ENCODE results near the gene TRIP4.
"Not testable (repeated sequence)": the region's sequence is repeated elsewhere in the genome, so short reads cannot be mapped to it uniquely, and the experiment has no call there.

The TRIP4 gene

DNA sequence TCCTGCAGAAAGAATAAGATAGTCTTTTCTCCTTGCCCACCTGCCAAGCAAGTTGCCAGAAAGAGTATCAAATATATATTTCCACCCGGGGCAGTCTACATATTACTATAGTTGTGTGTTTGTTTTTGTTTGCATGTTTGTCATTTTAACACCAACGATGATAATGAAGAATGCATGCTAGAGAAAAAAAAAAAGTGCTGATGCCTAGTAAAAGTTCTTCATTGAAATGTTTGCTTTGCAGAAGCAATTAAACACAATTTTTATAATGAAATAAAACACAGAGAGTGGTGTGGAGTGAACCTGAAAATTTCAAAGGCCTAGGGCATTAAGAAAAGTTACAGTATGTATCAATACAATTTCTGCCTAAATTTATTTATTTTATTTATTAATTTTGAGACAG is 3.9 kb upstream of the TRIP4 start:
- DNase-seq: no peak

DNA sequence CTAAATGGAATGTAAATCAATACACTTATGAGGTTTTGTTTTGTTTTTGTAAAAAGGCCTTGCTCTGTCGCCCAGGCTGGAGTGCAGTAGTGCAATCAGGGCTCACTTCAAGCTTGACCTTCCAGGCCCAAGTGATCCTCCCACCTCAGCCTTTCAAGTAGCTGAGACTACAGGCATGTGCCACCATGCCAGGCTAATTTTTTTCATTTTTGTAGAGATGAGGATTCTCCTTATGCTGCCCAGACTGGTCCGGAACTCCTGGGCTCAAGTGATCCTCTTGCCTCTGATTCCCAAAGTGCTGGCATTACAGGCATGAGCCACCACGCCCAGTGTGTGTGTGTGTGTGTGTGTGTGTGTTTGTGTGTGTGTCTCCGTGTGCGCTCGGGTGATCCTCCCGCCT is 1.3 kb upstream of the TRIP4 start:
- no peak for DNase-seq

- no peak for DNase-seq
These were observed 1.4 kb downstream of the TRIP4 start for GRCh38 chr15:64389036-64389435.

GRCh38 chr15:64392471-64392870 is 4.8 kb downstream of the TRIP4 start:
- not testable (repeated sequence) for DNase-seq

DNA sequence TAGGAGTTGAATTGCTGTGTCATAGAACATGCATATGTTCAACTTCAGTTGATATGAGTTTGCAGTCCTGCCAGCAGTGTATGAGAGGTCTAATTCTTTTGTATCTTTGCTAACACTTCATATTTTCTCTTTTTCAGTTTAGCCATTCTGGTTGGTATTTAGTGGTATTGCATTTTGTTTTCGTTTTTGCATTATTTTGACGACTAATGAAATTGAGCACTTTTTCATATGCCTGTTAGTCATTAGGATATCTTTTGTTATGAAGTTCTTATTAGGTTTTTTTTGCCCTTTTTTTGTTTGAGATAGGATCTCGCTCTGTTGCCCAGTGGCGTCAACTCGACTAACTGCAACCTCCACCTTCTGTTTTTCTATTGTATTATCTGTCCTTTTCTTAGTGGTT is 9.2 kb downstream of the TRIP4 start:
- no peak for DNase-seq

DNA sequence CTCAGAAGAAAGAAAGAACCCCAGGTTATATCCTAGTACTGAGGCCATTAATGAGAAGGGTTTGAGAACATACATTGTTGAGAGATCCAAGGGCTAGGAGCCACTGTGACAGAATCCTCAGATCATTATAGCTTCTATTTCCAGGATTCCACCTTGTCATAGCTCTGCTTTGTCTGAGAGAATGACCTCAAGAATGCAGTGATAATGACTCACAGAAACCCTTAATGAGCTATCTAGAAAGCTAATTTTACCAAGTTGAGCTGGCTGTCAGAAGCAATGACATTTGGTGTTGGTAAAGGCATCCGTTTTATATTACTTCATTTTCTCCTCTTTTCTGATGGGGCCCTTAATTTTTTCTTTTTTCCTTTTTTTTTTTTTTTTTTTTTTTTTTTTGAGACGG is 10.9 kb downstream of the TRIP4 start:
- DNase-seq: no peak

DNA sequence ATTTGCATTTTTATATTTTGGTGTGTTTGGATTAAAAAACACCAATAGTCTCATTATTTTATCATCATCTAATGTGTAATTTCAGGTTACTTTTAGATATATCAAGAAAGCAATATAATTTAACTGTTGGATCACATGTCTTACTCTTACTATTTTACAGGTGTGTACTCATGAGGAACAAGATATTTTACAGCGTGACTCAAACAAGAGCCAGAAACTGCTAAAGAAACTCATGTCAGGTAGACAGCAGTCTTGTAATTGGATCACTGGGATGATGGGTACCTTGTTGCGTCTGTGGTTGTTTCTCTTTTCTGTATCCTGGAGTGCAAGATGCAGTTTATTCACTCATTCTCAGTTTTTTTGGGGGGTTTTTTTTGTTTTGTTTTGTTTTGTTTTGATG is 12.9 kb downstream of the TRIP4 start:
- no peak for DNase-seq

DNA sequence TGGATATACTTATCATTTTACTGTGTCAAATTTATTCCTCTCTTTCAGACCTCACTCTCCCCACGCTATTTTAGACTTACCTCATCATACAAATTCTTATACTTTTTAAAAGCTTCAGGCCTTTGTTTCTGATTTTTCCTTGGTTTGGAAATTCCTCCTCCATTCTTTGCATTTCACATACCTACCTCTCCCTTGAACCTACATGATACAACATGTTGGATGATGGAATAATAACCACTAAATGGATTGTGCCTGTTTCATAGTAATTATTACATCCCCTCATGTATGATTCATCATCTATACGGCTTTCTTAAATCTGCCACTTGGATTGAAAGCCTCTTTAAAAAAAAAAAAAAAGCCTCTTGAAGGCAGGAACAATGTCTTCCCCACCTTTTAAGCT is 24.6 kb downstream of the TRIP4 start:
- no peak for DNase-seq

DNA sequence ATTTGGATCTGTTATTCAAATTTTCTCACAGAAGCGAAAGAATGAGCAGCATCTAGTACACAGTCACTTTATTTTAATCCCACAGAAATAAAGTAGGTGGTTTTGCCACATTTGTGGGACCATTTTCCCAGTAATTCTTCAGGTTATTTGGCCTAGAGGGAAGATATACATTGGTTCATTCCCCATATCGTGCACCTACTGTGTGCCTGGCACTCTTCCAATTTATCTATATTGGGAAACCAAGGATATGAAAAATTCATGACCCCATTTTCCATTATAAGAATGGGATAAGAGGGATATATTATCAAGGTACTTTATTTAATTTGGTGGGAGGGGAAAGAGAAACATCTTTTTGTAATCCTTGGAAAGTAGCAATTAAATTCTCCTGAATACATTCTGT is 35.1 kb downstream of the TRIP4 start:
- no peak for DNase-seq

DNA sequence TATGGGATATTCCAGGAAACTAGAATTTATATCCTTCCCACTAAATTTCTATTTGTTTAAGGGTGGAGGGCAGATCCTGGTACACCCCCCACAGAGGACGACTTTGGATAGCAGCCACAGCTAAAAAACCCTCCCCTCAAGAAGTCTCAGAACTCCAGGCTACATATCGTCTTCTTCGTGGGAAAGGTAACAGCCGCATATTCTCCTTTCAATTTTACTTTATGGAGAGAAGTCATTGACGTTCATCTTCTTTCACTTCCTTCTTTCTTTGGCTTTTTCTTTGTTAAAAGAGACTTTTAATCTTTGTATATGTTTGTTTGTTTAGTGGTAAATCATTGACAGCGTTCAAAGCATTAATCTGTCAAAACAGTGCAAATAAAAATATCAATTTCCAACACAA is 36.3 kb downstream of the TRIP4 start:
- DNase-seq: no peak

DNA sequence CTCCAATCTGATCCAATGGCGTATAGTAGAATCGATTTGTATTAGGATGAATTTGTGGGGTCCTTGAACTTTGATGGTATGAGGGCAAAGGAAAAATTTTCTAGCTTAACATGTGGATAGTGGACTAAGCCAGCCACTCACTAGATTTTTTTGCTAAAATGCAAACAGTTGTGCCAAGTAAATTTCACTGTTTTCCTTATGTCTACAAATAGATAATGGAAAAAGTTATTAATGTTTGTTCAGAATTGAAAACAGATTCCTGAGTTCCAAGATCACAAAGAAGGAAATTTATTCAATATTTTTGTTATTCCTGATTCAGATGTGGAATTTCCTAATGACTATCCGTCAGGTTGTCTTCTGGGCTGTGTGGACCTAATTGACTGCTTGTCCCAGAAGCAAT is 37.6 kb downstream of the TRIP4 start:
- no peak for DNase-seq

- DNase-seq: peak in 1 of 2 donors; percentile 34
These were observed 39.3 kb downstream of the TRIP4 start for GRCh38 chr15:64426845-64427465.

DNA sequence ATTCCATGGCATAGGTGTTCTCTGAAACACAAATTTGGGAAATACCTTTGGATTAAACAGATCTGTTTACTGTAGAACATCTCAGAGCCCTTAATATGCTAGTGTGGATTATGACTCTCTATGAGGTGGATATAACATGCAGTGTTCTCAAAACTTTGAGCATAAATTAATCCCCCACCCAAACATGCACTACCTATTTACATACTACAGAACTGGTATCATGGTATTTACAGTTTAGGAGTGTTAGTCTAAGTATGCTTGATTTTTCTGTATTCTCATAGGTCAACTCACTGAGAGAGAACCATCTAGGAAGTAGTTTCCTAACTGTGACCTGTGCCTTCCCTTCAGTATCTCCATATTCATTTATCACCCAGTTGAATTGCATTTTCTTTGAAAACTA is 41.8 kb downstream of the TRIP4 start:
- no peak for DNase-seq

- DNase-seq: peak; percentile 44 to 76
These were observed 42.5 kb downstream of the TRIP4 start for GRCh38 chr15:64430000-64430735.

DNA sequence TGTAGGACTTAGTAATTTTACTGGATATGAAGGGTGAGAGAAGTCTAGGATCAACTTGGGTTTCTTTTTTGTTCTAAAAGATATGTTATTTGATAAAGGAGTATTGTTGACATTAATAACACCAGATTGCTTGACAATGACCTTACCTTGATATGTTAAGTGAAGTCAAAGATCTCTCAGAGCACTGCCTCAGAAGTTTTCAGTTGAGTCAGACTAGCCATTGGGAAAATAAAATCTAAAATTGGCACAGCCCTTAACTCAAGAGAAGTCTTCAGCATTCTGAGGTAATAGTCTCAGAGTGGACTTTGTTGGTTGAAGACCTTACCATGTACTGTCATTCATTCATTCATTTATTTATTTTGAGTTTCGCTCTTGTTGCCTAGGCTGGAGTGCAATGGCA is 50.3 kb downstream of the TRIP4 start:
- DNase-seq: no peak

GRCh38 chr15:64438653-64439447 is 51.2 kb downstream of the TRIP4 start:
- DNase-seq: peak in 1 of 2 donors; percentile 13

DNA sequence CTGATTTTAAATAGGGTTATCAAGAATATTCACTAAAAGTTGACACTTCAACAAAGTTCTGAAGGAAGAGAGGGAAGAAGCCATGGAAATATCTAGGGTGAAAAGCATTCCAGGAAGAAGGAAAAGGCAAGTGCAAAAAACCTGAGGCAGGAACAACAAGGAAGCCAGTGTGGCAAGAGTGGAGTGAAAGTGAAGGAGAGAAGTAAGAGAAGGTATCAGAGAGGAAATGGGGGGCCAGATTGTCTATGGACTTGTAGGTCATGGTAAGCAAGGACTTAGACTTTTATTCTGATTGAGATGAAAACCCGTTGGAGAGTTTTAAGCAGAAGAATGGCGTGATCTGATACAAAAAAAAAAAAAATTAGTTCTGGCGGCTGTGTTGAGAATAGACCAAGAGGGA is 54.2 kb downstream of the TRIP4 start:
- no peak for DNase-seq

DNA sequence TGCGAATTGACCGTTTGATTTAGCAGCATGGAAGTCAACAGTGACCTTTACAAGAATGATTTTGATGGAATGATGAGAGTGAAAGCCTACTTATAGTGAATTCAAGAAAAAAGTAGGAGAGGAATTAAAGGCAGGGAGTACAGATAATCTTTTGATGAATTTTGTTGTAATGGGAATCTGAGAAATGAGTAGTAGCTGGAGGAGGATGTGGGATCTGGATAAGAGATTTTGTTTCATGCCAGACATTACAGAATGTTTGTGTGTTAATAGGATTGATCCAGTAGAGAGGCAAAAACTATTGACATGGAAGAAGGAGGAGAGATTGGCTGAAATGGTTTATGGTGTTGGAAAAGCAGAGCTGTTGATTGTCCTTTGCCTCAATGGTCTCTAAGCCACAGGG is 55.4 kb downstream of the TRIP4 start:
- DNase-seq: no peak

DNA sequence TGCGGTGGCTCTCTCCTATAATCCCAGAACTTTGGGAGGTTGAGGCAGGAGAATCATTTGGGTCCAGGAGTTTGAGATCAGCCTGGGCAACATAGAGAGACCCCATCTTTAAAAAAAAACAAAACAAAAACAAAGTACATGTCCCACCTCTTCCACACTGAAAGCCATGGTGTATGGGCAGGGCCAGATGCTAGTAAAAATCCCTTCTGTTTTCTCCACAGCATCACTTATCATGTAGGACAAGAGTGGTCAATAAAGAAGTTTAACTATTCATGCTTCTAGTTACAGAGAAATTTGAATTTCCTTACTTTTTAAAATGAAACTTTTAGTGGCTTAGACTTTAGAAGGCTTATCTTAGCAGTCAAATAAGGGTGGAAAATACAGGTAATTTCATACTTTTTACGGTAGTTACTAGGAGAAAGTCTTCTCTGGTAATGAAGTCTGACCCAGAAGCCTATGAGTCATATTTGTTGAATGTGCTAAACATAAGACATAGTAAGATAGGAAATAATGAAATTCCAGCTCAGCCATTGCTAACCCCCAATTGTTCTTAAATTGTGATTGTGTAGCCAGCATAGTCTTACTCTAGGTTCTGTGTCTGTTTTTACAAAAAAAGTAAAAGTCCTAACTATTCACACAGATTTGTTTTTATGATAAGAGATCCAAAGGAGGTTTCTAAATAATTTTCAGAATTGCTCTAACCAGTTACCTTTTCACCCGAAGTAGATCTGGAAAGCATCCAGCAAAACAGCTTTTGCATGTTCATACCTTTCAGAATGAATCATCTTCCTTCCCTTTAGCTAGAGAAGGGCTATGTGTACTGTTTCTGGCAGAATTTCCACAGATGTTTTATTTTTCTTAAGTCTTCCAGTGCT is 56.3 kb downstream of the TRIP4 start:
- peak in 1 of 2 donors; percentile 32 for DNase-seq

DNA sequence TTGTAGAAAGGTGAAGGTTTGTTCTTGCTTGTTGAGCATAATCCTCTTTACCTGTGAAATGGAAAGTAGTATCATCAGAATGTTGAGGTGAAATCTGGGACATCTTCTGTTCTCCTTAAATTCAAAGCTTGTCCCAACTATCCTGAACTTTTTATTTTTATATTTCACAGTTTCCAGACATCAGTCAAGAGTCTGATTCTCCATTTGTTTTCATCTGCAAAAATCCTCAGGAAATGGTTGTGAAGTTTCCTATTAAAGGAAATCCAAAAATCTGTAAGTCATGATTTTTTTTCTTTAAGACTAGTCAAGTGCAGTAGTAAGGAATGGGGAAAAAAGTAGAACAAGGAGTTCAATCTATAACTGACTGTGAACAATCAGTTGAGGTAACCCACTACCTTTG is 57.2 kb downstream of the TRIP4 start:
- DNase-seq: no peak

DNA sequence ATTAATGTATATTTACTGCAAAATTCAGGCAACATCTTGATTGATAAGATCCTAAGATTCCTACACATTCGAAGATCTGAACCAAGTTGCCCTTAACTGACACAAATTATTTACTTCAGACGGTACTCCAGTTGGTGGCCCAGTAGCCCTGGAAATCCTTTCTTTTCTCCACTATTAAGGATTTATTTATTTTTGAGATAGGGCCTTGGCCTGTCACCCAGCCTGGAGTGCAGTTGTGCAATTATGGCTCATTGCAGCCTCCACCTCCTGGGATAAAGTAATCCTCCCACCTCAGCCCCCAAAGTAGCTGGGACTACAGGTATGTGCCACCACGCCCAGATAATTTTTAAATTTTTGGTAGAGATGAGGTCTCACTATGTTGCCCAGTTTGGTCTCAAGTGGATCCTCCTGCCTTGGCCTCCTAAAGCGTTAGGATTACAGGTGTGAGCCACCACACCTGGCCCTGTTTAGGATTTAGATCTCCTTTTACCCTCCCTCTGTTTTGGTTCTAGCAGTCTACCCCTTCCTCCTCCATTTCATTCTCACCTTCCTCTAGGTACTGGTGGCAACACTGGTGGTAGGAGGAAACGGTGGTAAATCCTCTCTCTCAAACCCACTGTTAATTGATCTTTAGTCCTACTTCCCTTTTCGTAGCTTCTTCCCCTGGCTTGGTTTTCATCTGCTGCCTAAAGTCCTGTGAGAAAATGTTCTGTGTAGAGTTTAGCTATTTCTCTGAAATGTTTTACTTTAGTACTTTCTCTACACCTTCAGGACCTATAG is 60.1 kb downstream of the TRIP4 start:
- no peak for DNase-seq

DNA sequence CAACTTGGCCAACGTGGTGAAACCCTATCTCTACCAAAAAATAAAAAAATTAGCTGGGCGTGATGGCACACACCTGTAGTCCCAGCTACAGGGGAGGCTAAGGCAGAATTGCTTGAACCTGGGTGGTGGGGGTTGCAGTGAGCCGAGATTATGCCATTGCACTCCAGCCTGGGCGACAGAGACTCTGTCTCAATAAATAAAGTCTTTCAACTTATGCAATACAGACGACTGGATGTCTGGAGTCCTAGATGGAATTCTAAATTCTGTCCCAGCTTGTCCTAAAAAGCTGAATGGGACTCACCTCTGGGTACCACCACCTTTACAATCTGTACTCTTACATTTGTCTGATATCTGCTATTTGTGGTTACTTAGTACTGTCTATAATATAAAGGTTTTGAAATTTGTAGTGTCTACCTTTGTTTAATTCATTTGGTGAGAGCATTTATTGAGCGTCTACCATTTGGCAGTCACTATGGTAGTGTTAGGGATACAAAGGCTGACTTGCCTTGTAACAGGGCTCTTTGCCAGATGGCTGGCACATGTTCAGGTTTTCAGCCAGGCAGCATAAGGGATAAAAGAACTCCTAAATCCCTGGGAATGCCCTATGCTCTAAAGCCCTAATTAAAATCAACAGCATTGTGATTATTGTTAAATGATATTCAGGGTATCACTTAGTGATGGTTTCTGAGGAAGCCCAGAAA is 65.5 kb downstream of the TRIP4 start:
- no peak for DNase-seq
